Testis (tissue), 2 donors: ENCODE results near the gene KIF7.

Experiments used
- CTCF ChIP-seq, 3 experiments: fragments of 450-650 bp in 2 of 3; fragments of 200-600 bp in 1 of 3; sonication (generic) in 1 of 3; IDR thresholded peaks; one replicate each; pipeline ENCODE4 v1.5.1; 2016 to 2019; ENCODE audit warnings: antibody characterized with exemption in 3 of 3, mild to moderate bottlenecking in 2 of 3, moderate library complexity in 1 of 3
- POLR2A ChIP-seq: fragments of 450-650 bp; IDR thresholded peaks from one replicate; pipeline ENCODE4 v1.6.1; 2017; ENCODE audit warnings: antibody characterized with exemption, mild to moderate bottlenecking, moderate library complexity

GRCh38 chr15:89672221-89673164 lies 17.2 kb upstream of the KIF7 start:
- TF ChIP-seq POLR2A (no peak), CTCF (IDR thresholded peaks at IDR 0.05) (no peak)
